Measurements from ENCODE around the gene DLGAP3.

The DLGAP3 gene

GRCh38 chr1:34901919-34902318 lies 27.5 kb downstream of the DLGAP3 start:
- TF ChIP-seq CTCF (IDR thresholded peaks at IDR 0.05; ENCODE audit: insufficient read depth, low read depth, low read length, missing control alignments) = no peak
- H3K4me3 ChIP-seq (ENCODE audit: low read depth, low read length) = no peak overlapping the region
- no peak for DNase-seq (ENCODE audit: low read depth)

DNA sequence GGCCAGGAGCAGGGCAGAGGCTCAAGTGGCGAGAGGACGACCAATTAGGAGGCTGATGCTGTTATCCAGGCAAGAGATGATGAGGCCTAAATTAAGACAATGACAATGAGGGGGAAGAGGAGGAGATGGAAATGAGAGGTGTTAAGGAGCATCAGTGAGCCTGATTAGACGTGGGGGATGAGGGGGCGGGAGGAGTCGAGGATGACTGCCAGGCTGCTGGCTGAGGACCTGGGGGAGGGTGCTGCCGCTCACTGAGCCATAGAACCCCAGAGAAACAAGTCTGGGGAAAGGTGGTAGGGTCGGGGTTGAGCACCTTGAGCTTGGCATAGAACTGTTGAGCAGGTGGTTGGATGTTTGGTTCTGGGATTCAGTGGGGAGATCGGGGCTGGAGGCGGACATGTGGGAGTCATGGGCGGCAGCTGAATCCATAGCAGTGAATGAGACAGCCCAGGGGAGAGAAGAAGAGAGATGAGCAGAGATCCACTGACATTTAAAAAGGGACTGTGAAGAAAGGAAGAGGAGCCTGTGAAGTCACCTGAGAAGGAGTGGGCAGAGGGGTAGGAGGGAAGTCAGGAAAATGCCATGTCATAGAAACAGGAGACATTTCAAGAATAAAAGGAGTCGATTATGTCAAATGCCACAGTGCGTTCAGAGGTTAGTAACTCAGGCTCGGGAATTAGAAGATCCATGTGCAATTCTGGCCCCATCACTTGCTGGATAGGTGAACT lies 28.5 kb downstream of the DLGAP3 start:
- no peak for TF ChIP-seq CTCF (IDR thresholded peaks at IDR 0.05; ENCODE audit: insufficient read depth, low read depth, low read length, missing control alignments)

DNA sequence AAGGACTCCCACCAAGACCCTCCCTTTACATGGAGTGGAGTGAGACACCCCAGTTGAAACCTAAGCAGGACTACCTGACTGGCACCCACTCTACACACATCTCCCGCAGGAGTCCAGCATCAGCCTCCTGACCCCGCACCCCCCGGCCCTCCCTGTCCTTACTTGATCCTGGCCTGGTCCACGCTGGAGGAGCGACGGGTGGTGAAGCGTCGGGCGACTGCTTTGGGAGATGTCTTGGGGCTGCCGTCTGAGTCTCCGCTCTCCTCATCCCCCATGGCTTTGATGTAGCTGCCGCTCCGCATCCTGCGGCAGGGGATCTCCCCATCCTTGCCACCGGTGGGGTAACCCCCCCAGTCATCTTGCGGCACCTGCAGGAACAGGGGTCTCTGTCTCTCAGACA lies 29.5 kb downstream of the DLGAP3 start:
- no peak overlapping the region for H3K4me3 ChIP-seq (ENCODE audit: low read depth, low read length)
- no peak for DNase-seq (ENCODE audit: low read depth)
- TF ChIP-seq CTCF (IDR thresholded peaks at IDR 0.05; ENCODE audit: insufficient read depth, low read depth, low read length, missing control alignments) = no peak

More for the DNA sequence above, 28.5 kb downstream of the DLGAP3 start:
- H3K4me3 ChIP-seq (ENCODE audit: low read depth, low read length) = no peak overlapping the region
- DNase-seq (ENCODE audit: low read depth) = no peak

DNA sequence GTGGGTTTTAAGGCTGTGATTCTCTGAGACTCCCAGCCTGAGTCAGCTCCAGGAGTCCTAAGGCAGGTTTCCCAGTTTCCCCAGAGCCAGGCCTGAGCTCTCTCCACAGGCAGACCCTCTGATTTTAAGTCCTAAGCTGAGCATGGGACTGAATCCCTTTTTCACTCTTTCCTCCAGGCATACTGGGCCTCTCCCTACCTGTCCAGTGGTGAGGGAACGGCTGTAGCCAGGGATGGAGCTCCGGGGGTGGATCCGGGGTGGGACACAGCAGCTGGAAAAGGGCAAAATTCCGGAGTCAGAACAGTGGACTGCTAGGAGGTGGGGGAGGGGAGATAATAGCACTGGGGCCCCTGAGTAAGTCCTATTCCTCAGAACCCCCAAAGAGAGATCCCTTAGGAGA lies 30.0 kb downstream of the DLGAP3 start:
- TF ChIP-seq CTCF (IDR thresholded peaks at IDR 0.05; ENCODE audit: insufficient read depth, low read depth, low read length, missing control alignments) = no peak
- DNase-seq (ENCODE audit: low read depth) = no peak
- H3K4me3 ChIP-seq (ENCODE audit: low read depth, low read length) = no peak overlapping the region

GRCh38 chr1:34898330-34898761 lies 31.1 kb downstream of the DLGAP3 start:
- H3K4me3 ChIP-seq (ENCODE audit: low read depth, low read length) = no peak overlapping the region
- no peak for TF ChIP-seq CTCF (IDR thresholded peaks at IDR 0.05; ENCODE audit: insufficient read depth, low read depth, low read length, missing control alignments)
- no peak for DNase-seq (ENCODE audit: low read depth)

DNA sequence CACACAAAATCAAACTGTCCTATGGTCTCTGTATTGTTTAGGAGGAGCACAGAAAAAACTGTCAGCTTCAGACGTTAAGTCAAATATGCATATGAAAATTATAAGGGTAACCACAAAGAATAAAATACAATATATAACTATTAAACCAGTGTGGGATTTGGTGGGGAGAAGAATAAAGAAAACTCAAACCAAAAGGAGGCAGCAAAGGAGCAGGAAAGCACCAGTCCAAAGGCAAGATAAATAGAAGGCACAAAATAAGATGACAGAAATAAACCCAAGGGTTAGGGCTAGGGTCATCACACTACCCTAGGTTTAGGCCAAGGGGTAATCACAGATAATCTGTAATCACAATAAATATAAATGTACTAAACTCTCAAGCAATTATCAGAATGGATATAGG lies 32.8 kb downstream of the DLGAP3 start:
- DNase-seq (ENCODE audit: low read depth) = no peak
- H3K4me3 ChIP-seq (ENCODE audit: low read depth, low read length) = no peak overlapping the region
- TF ChIP-seq CTCF (IDR thresholded peaks at IDR 0.05; ENCODE audit: insufficient read depth, low read depth, low read length, missing control alignments) = no peak

- DNase-seq (ENCODE audit: low read depth) = no peak
- no peak for TF ChIP-seq CTCF (IDR thresholded peaks at IDR 0.05; ENCODE audit: insufficient read depth, low read depth, low read length, missing control alignments)
Measured at GRCh38 chr1:34889705-34890104, 39.7 kb downstream of the DLGAP3 start.

More at GRCh38 chr1:34889705-34890104, 39.7 kb downstream of the DLGAP3 start:
- H3K4me3 ChIP-seq (ENCODE audit: low read depth, low read length) = no peak overlapping the region

Measured in GM12865 (cell line).